Measurements from ENCODE around the gene PCK1.
"Not testable (repeated sequence)": the region's sequence is repeated elsewhere in the genome, so short reads cannot be mapped to it uniquely, and the experiment has no call there.

Gene PCK1

GRCh38 chr20:57560554-57561355 lies at the start of gene PCK1:
PCK1 (plus strand) TSS chr20:57561110; CDS start chr20:57561412, 302 bp downstream.
- no peaks in the 10 kb centered on the region for H3K9me3 Mint-ChIP-seq
- no peak for DNase-seq
- peaks cover 40 to 49% of the 10 kb centered on the region in 2 donors for H3K27me3 Mint-ChIP-seq
- H3K27ac Mint-ChIP-seq = no peak within 1 kb of the TSS
- no peaks in the 10 kb centered on the region for H3K36me3 Mint-ChIP-seq
- H3K4me3 Mint-ChIP-seq = no peak within 1 kb of the TSS
- H3K4me1 Mint-ChIP-seq = no peaks in the 10 kb centered on the region
- ATAC-seq (replicated peaks) = no peak

DNA sequence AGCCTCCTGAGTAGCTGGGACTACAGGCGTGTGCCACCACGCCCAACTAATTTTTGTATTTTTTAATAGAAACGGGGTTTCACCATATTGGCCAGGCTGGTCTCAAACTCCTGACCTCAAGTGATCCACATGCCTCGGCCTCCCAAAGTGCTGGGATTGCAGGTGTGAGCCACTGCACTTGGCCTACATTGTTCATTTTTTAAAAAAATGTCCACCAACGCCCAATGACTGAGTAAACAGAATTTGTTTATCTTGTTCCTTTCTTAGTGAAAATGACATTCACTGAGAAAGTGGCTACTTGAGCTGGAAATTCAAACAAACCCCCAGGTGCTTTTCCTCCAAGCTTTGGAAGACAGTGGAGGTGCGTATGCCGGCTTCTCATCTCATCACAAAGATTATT lies 49.2 kb upstream of the PCK1 start:
- H3K9me3 Mint-ChIP-seq; H3K4me3 Mint-ChIP-seq; DNase-seq; ATAC-seq (replicated peaks); H3K36me3 Mint-ChIP-seq; H3K4me1 Mint-ChIP-seq; H3K27ac Mint-ChIP-seq: not testable (repeated sequence)
- H3K27me3 Mint-ChIP-seq = peaks cover 12 to 17% of the 10 kb centered on the region in 2 donors

DNA sequence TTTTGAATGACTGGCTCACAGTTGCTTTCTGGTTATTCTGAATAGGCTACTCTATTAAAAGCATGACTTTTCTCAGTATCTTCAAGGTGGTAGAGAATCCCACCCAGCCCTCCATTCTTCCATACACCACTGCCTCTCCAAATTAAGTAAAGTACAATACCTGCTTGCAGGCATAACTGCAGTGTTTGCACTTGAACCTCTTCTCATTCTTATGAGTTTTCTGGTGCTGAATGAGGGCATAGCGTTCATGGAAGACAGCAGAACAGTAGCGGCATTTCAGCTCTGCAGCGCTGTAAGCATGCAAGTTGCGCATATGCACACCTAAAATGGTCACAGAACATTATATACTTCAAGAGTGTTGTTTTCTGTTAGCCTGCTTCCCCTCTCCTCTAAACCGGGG lies 48.5 kb upstream of the PCK1 start:
- Mint-ChIP-seq H3K4me3 (no peak overlapping the region), H3K4me1 (peaks cover 0 to 1% of the 10 kb centered on the region in 2 donors), H3K9me3 (no peaks in the 10 kb centered on the region), H3K27me3 (peaks cover 12 to 17% of the 10 kb centered on the region in 2 donors), H3K36me3 (no peaks in the 10 kb centered on the region), H3K27ac (no peak overlapping the region)
- ATAC-seq (replicated peaks) = no peak
- DNase-seq = no peak

GRCh38 chr20:57513199-57513598 lies 47.7 kb upstream of the PCK1 start:
- H3K4me1 Mint-ChIP-seq = peaks cover 0 to 1% of the 10 kb centered on the region in 2 donors
- DNase-seq (no peak), ATAC-seq (replicated peaks) (no peak)
- no peak overlapping the region for H3K27ac Mint-ChIP-seq
- no peak overlapping the region for H3K4me3 Mint-ChIP-seq
- H3K36me3 Mint-ChIP-seq = no peaks in the 10 kb centered on the region
- H3K27me3 Mint-ChIP-seq = peaks cover 12 to 17% of the 10 kb centered on the region in 2 donors
- no peaks in the 10 kb centered on the region for H3K9me3 Mint-ChIP-seq

GRCh38 chr20:57514273-57514751 lies 46.6 kb upstream of the PCK1 start:
- H3K27me3 Mint-ChIP-seq = peaks cover 12 to 17% of the 10 kb centered on the region in 2 donors
- H3K36me3 Mint-ChIP-seq = no peaks in the 10 kb centered on the region
- peaks cover 0 to 1% of the 10 kb centered on the region in 2 donors for H3K4me1 Mint-ChIP-seq
- no peaks in the 10 kb centered on the region for H3K9me3 Mint-ChIP-seq
- ATAC-seq (replicated peaks) = peak in 1 of 2 donors; percentile 31
- H3K4me3 Mint-ChIP-seq = no peak overlapping the region
- no peak overlapping the region for H3K27ac Mint-ChIP-seq
- no peak for DNase-seq

GRCh38 chr20:57517904-57518303 lies 43.0 kb upstream of the PCK1 start:
- no peak overlapping the region for H3K27ac Mint-ChIP-seq
- H3K4me3 Mint-ChIP-seq = no peak overlapping the region
- peaks cover 7 to 10% of the 10 kb centered on the region in 2 donors for H3K27me3 Mint-ChIP-seq
- H3K4me1 Mint-ChIP-seq = no peaks in the 10 kb centered on the region
- no peak for DNase-seq
- no peaks in the 10 kb centered on the region for H3K36me3 Mint-ChIP-seq
- no peaks in the 10 kb centered on the region for H3K9me3 Mint-ChIP-seq
- no peak for ATAC-seq (replicated peaks)

DNA sequence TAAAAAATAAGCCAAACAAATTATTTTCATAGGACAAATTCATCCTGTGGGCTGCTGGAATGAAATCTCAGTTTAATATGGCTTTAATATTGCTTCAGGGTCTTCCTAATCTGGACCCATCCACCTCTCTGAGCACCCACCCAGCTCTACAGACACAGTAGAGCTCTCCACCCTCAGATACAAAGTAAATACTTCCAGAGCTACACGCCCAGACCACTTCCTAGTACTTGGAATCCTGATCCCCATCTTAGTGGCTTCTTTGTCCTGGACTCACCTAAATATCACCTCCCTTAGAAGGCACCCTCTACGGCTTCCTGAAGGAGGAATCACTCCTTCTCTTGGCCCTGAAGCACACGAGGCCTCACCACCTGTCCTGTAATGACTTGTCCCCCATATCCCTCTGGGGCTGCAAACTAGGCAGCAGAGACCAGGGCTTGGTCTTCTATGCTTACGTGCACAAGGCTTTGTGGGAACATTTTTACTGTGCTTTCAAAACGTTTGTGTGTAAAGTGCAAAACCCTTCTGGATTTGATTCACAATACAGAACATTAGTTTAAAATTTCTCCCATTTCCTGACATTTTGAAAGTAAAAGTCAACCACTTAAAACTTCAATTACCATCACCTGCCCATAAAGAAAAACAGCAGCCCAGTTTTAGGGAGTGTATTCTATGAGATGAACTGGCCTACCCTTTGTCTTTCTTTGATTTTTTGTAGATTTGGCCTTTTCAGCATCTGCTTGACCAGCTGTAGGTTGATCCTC lies 38.4 kb upstream of the PCK1 start:
- H3K27ac Mint-ChIP-seq = no peak overlapping the region
- DNase-seq (no peak), ATAC-seq (replicated peaks) (no peak)
- no peak overlapping the region for H3K4me3 Mint-ChIP-seq
- H3K27me3 Mint-ChIP-seq = peaks cover 0 to 9% of the 10 kb centered on the region in 2 donors
- H3K4me1 Mint-ChIP-seq = peaks cover 0 to 3% of the 10 kb centered on the region in 2 donors
- no peaks in the 10 kb centered on the region for H3K36me3 Mint-ChIP-seq
- no peaks in the 10 kb centered on the region for H3K9me3 Mint-ChIP-seq

GRCh38 chr20:57523782-57524181 lies 37.1 kb upstream of the PCK1 start:
- ATAC-seq (replicated peaks) (no peak), DNase-seq (no peak)
- H3K9me3 Mint-ChIP-seq = no peaks in the 10 kb centered on the region
- peaks cover 0 to 3% of the 10 kb centered on the region in 2 donors for H3K4me1 Mint-ChIP-seq
- H3K36me3 Mint-ChIP-seq = no peaks in the 10 kb centered on the region
- no peak overlapping the region for H3K4me3 Mint-ChIP-seq
- H3K27me3 Mint-ChIP-seq = peaks cover 0 to 9% of the 10 kb centered on the region in 2 donors
- no peak overlapping the region for H3K27ac Mint-ChIP-seq

- Mint-ChIP-seq H3K9me3 (no peaks in the 10 kb centered on the region), H3K4me3 (no peak within 1 kb of the TSS), H3K27ac (no peak within 1 kb of the TSS), H3K27me3 (peaks cover 0 to 9% of the 10 kb centered on the region in 2 donors), H3K4me1 (peaks cover 0 to 3% of the 10 kb centered on the region in 2 donors), H3K36me3 (no peaks in the 10 kb centered on the region)
- ATAC-seq (replicated peaks) = no peak
- no peak for DNase-seq
Measured at GRCh38 chr20:57524511-57525176, 36.3 kb upstream of the PCK1 start, which contains the start of gene CTCFL. CTCFL (minus strand) TSS chr20:57525140; CDS start chr20:57524205, 935 bp downstream.

- H3K27ac Mint-ChIP-seq = no peak overlapping the region
Measured at GRCh38 chr20:57525328-57526086, 35.4 kb upstream of the PCK1 start.

DNA sequence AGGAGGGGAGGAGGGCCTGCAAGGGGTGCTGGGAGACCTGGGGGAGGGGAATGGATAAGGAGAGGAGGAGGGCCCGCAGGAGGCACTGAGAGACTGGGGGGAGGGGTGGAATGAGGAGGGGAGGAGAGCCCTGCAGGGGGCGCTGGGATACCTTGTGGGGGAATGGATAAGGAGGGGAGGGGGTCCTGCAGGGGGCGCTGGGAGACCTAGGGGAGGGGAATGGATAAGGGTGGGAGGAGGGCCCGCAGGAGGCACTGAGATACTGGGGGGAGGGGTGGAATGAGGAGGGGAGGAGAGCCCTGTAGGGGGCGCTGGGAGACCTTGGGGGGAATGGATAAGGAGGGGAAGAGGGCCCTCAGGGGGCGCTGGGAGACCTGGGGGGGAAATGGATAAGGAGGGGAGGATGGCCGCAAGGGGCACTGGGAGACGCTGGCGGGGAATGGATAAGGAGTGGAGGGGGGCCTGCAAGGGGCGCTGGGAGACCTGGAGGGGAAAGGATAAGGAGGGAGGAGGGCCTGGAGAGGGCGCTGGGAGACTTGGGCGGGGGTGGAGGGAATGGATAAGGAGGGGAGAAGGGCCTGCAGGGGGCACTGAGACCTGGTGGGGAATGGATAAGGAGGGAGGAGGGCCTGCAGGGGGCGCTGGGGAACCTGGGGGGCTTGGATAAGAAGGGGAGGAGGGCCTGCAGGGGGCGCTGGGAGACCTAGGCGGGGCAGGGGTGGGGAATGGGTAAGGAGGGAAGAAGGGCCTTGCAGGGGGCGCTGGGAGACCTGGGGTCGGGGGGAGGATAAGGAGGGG lies 34.6 kb upstream of the PCK1 start:
- peaks cover 0 to 3% of the 10 kb centered on the region in 2 donors for H3K4me1 Mint-ChIP-seq
- H3K4me3 Mint-ChIP-seq = no peak overlapping the region
- no peaks in the 10 kb centered on the region for H3K9me3 Mint-ChIP-seq
- no peaks in the 10 kb centered on the region for H3K36me3 Mint-ChIP-seq
- ATAC-seq (replicated peaks) = no peak
- no peak for DNase-seq
- H3K27me3 Mint-ChIP-seq = peaks cover 0 to 9% of the 10 kb centered on the region in 2 donors
- no peak overlapping the region for H3K27ac Mint-ChIP-seq

More at GRCh38 chr20:57525328-57526086, 35.4 kb upstream of the PCK1 start:
- H3K36me3 Mint-ChIP-seq = no peaks in the 10 kb centered on the region
- H3K4me1 Mint-ChIP-seq = peaks cover 0 to 3% of the 10 kb centered on the region in 2 donors
- H3K27me3 Mint-ChIP-seq = peaks cover 0 to 9% of the 10 kb centered on the region in 2 donors
- no peaks in the 10 kb centered on the region for H3K9me3 Mint-ChIP-seq
- H3K4me3 Mint-ChIP-seq = no peak overlapping the region
- ATAC-seq (replicated peaks) (no peak), DNase-seq (no peak)

DNA sequence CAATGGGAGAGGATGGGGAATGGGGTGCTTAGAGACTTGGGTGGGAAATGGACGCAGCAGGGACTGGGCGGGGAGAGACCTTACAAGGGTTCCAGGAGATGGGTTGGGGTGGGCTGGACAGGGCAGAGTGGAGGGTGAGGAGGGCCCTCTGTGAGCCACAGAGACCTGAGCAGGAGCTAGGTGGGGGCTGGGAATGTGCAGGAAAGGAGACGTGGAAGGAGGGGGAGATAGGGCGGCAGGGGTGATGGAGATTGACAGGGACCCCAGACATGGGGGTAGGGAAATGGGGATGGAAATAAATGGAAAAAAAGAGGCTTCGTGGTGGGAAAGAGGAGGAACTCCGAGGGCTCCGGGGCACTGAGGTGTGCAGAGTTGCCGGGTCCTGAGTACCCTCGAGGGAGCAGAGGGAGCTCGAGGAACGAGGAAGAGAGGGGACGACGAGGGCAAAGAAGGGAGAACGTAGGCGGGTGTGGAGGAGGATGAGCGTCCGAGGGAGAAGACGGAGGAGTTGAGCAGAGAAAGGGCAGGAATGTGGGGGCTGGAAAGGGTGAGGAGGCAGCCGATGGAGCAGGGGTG lies 33.9 kb upstream of the PCK1 start:
- ATAC-seq (replicated peaks) = no peak
- Mint-ChIP-seq H3K27me3 (peaks cover 0 to 9% of the 10 kb centered on the region in 2 donors), H3K36me3 (no peaks in the 10 kb centered on the region), H3K27ac (no peak overlapping the region), H3K4me3 (no peak overlapping the region), H3K4me1 (peaks cover 0 to 3% of the 10 kb centered on the region in 2 donors), H3K9me3 (no peaks in the 10 kb centered on the region)
- no peak for DNase-seq

GRCh38 chr20:57527728-57528127 lies 33.2 kb upstream of the PCK1 start:
- H3K9me3 Mint-ChIP-seq = no peaks in the 10 kb centered on the region
- DNase-seq (no peak), ATAC-seq (replicated peaks) (no peak)
- H3K27ac Mint-ChIP-seq = no peak overlapping the region
- no peaks in the 10 kb centered on the region for H3K36me3 Mint-ChIP-seq
- no peak overlapping the region for H3K4me3 Mint-ChIP-seq
- H3K4me1 Mint-ChIP-seq = peaks cover 0 to 3% of the 10 kb centered on the region in 2 donors
- peaks cover 2 to 9% of the 10 kb centered on the region in 2 donors for H3K27me3 Mint-ChIP-seq

Measured in stimulated activated naive B cell treated with anti-CD40 and anti-IgM and Interleukin-4, amounts not matched to agents 10 μg/mL and 1 μg/mL and 100 μg/mL, for 72 hours (primary cell).